GM18526 (cell line): ENCODE data around the gene PSMG4.
A peak's percentile ranks its signal among the peaks of the same experiment; 100 is the strongest.

Experiments
- POLR2A ChIP-seq: IDR thresholded peaks from 3 replicates; pipeline ENCODE4 v1.6.1; 2011; ENCODE audit not compliant: insufficient read length; ENCODE audit errors: extremely low read depth

Gene PSMG4

DNA sequence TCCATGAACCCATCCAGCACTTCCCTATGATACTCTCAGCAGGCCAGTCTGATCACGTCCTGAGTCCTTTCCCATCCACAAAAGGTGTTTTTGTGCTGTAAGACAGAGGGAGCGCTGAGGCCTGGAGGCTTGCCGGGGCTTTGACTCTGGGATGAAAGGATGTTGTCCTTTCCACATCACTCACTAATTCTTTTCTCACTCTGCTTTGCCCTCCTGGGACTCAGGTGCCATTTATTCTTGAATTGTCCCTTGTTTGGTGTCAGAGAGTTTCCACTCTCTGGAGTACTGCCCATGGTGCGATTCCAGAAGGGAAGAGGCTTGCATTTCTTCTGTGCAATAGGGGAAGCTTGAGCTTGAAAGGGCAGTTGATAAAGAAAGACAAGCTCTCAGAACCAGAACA, 16.0 kb upstream of the PSMG4 start:
- TF ChIP-seq POLR2A, result no peak

DNA sequence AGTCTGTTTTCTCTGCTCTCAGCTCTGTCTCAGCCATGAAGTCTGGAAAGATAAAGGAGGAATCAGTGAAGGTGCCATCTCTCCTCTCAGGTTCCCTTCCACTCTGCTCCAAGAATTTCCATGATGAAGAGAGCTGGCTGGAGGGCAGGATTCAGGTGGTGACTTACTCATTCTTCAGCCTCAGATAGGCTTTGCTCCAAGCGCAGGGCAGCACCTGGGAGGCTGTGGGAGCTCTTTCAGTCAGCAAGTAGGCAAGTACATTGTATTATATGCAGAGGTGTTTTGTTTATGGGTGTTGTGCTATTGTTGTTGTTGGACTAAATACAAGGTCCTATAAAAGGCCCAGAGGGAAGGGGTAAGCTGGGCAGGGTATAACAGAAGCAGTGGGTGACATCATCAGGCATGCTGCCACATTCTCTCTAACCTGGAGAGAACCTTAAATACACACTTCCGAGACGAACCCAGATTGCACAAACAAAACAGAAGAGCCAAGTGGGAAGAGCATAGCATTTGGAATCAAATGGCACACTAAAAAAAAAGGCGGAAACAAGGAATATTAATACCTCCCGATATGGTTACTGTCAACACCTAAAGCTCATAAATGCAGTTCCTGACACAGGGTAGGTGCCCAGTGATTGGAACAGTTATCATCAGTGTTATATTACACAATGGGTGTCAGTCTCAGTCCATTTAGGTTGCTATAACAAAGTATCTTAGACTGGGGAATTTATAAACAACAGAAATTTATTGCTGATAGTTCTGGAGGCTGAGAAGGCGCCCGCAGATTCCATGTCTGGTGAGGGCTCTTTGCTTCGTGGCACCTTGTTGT, 14.5 kb upstream of the PSMG4 start:
- no peak for TF ChIP-seq POLR2A

DNA sequence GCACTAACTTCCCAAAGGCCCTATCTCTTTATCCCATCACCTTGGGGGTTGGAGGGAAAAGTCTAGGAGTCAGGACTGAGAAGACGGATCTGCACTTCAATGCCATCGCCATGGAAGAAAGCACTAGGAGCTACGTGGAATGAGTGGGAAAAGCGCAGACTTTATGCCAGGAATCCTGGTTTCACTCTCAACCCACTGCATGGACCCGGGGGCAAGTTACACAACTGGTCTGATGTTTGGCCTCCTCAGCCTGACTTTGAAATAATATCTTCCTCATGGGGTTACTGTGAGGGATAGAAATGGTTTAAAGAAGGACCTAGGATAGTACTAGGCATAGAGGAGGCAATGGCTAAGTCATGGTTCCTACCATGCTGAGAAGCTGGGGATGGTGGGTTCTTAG, 13.5 kb upstream of the PSMG4 start:
- no peak for TF ChIP-seq POLR2A

DNA sequence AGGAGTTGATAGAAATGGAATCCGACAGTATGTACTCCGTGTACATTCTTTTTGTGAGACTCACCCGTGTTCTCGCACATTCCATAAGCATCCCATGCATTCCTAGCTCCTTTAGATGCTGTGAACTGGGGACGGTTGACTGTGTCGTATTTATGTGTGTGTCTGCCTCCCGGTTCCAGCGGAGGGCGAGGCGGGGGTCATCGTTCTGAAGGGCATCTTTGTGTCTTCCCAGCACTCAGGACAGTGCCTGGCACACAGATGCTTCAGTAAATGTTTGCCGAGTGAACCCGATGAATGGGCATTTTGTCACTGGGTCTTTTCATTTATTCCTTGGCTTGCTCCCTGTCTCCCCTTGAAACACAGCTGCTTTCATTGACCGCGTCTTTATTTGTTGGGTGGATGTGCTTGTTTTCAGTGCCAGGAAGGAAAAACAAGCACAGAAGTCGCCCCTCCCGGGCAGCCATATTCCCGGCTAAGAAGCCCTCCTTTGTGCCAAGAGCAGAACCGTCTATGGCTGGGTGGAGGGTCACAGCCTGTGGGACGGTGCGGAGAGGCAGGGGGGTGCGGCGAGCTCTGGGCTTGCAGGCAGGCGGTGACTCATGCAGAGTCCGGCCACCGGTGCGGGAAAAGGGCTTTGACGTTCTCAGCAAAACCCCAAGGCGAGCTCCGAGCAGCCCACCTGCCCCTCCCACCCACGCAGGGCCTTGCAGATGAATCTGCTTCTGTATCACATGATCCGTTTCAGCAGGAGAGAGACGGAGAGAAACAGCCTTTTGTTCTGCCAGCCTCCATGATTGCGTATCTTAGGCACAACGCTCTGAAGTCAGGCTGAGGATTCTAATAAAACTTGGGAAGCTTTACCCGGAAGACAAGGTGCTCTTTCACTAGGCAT, 11.2 kb upstream of the PSMG4 start:
- TF ChIP-seq POLR2A, result no peak

DNA sequence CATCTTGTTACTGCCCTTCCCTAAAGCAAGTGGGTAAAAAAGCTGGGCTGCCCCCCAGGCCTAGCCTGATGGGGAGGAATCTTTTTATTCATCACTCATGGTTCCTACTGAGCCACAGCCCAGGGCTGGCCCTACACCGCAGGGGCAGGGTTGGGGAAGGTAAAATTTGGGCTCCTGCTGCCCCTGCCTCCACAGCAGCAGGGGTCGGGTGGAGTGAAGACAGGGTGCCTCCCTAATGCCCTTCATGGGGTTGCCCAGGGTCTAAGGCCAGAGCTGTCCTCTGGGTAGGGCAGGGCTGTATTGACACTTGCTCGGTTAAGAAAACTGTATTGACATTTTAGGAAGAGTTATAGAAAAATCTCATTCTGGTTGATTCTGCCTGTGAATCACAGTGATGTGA, 8.9 kb upstream of the PSMG4 start:
- no peak for TF ChIP-seq POLR2A

DNA sequence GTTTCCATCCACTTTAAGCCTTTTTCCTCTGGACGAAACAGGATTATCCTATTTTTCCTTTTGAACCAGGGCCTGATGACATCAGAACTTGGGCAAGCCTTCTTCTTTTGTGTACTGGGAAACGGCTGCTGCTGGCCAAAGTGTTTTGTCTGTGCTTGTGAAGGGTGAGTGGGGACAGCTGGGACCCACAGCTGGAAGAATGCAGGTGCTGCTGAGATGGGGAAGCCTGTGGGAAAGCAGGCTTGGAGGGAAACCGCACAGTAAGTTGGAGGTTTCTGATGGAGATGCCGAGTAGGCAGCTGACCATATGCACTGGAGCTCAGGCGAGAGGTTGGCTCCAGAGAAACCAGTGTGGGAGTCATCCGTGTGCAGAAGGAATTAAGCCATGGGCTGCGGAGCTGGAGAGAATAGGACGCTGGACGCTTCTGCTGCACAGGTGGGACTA, 8.5 kb upstream of the PSMG4 start:
- no peak for TF ChIP-seq POLR2A

DNA sequence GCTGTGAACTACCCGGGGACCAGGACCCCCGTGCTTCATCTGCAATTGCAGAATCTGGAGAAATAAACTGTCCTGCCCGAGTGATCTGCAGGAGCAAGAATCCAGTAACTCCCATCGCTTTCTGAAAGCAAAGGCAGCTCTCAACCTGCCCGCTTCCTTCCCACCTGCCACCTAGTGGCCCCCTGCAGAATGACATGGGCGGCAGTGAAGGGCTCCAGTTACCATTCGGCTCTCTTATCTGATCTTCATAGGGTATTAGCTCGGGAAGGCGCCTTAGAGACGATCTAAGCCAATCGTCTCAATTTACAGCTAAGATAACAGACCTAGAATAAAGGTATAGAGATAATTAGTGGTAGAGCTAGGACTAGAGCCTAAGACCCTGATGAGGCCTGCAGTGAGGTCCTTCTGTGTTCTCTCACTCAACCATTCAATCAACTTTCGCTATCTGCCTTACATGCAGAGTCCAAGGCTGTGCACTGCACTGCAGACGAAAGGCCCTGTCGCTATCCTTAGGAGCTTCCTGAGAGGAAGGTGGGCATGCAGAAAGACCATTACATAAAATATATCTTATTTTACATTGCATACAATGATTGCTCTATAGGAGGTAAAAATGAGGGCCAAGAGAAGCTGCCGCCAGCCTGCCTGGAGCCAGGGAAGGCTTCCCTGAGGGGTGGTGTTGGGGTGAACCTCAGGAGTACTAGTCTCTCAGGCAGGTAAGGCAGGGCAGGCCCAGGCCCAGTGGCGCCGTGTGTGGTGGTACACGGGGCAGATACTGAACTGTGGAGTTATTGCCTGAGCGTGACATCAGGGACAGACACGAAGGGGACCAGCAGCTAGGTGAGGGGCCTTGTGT, 7.1 kb upstream of the PSMG4 start:
- TF ChIP-seq POLR2A, result no peak

DNA sequence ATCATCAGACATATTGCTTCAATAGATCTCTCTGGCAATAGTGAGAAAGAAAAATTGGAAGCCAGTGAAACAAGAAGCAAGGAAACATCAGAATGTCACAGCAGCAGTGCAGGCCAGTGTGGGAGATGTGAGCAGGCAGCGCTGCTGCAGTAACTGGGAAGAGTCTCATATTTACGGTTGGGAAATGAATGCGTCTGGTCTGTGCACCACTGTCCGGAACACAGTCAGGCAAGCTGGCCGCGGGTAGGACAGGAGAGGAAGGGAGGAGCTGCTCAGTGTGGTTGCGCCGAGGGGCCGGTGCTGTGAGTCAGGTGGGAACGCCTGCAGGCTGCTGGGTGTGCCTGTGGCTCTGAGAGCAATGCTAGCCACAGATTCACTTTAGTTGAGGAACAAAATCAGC, 6.4 kb upstream of the PSMG4 start:
- TF ChIP-seq POLR2A, result no peak

DNA sequence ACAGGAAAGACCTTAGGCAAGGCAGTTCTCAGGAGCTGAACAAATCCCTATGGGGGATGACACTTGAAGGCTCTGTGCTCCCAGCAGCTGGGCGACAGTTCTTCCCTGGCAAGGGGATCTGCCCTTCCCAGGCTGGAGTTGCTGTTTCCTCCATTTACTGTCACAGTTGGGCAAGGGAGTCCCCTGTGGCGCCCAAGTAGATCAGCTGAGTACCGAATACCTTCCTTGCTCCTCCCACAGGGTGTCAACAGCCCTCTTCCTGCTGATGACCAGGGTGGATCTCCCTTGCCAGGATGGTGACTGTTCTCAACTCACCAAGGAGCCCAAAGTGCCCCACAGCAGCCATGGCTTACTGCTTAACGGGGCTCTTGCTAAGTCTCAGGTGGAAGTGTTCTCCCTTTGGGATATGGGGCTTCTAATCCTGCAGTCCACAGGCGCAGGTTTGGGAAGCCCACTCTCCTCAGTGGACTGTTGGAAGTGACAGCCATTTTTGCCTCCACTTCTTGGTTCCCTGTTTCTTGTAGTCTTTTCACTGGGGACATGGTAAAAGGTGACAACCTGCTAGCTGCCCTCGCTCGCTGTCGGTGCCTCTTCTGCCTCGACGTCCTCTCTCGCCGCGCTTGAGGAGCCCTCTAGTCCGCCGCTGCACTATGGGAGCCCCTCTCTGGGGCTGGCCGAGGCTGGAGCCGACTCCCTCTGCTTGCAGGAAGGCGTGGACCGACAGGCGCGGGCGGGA, 5.7 kb upstream of the PSMG4 start:
- no peak for TF ChIP-seq POLR2A

DNA sequence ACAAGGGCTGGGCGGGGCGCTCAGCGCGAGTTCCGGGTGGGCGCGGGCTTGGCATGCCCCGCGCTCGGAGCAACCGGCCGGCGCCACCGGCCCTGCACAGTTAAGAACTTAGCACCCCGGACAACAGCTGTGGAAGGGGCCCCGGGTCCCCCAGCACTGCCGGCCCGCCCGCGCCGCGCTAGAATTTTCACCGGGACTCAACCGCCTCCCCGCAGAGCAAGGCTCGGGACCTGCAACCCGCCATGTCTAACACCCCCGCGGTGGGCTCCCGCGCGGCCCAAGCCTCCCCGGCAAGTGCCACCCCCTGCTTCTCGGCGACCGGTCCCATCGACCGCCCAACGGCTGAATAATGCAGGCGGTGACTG, 5.2 kb upstream of the PSMG4 start:
- TF ChIP-seq POLR2A, result no peak

DNA sequence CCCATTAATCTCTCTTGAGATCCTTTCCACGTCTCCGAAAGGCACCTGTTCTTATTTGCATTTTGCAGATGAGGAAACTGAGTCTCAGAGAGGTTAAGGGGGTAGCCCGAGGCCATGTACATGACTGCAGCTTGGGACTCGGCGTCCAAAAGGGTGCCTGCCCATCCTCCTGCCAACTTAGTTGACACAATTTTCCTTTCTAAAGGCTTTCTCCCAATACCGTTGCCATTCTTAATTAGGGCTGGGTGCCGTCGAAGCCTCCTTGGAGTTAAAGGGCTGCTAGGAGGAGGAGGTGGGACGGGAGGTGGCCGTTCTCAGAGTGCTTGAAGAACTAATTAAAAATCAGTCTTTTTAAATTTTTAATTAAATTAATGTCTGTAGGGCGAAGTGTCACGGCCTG, 546 bp upstream of the PSMG4 start:
- no peak for TF ChIP-seq POLR2A

DNA sequence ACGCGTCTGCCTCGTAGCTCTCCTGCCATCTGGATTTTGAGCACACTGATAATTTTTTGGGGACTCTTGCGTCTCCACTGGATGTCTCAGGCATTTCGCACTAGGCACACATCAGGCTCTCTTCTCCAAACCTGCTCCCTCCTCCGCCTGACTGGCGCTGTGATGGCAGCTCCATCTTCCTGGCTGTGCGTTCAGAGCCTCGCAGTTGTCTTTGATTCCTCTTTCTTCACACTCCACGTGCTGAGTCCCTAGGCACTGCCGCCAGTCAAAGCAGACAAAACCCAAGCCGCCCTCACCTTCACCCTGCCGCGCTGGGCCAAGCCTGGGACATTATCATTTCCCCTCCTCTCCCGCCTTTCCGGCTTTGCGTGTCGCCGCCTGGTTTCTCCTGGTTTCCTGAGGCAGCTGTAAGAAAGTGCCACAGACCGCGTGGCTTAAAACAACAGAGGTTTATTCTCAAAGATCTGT, 778 bp downstream of the PSMG4 start:
- peak; percentile 7 for TF ChIP-seq POLR2A

DNA sequence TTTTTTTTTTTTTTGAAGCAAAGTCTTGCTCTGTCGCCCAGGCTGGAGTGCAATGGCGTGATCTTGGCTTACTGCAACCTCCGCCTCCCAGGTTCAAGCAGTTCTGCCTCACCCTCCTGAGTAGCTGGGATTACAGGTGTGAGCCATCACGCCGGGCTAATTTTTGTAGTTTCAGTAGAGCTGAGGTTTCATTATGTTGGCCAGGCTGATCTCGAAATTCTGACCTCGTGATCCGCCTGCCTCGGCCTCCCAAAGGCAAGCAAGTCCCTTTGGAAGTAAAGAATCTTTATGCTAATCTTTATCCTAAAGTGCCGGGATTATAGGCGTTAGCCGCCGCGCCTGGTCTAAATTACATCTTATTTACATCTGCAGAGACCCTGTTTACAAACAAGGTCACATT, 1.5 kb downstream of the PSMG4 start:
- TF ChIP-seq POLR2A, result no peak

DNA sequence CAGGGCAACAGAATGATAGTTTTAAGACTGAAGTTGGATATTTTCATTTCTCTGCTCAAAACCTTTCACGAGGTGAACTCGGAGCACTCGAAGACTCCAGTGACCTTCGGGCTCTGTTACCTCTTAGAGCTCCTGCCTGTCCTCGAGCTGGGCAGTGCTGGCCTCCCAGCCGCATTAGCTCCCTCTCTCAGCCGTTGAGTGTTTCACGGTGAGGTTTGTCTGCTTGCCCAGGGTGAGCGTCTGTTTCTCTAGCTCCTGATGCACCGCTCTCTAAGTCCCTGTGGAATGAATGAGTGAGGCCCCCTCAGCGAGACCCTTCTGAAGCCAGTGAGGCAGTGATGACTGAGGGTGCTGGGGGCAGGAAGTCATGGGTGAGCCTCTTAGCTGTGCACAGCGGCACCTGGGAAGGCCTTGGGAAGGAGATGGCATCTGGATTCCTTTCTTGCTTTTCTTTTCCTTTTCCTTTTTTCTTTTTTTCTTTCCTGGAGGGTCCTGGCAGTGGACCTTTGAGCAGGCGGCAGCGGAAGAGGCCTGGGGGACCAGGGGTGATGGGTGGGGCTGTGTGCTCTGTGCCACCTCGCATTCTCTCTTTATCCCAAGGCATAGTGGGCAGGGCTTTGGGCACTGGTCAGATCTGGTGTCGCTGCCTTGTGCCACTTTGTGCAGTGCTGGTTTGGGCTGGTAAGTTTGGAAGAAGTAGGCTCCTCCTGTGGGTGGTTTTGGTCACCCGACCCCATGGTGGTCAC, 2.2 kb downstream of the PSMG4 start:
- TF ChIP-seq POLR2A, result no peak
